ENCODE measurements around the gene SRCIN1.

SRCIN1 gene

GRCh38 chr17:38543403-38544174 lies 62.2 kb downstream of the SRCIN1 start:
- TF ChIP-seq POU6F1 (CRISPR knock-in tag; IDR thresholded peaks at IDR 0.05; ENCODE audit: borderline replicate concordance, low read depth) (no peak), BACH2 (CRISPR knock-in tag; IDR thresholded peaks at IDR 0.05; ENCODE audit: borderline replicate concordance) (no peak), OSR1 (CRISPR knock-in tag; IDR thresholded peaks at IDR 0.05) (no peak), TSHZ2 (CRISPR knock-in tag; IDR thresholded peaks at IDR 0.05) (no peak), ZFP30 (CRISPR knock-in tag; IDR thresholded peaks at IDR 0.05) (no peak), SNAI2 (CRISPR knock-in tag; IDR thresholded peaks at IDR 0.05) (no peak), PATZ1 (CRISPR knock-in tag; IDR thresholded peaks at IDR 0.05; ENCODE audit: borderline replicate concordance) (no peak), ZNF8 (CRISPR knock-in tag; IDR thresholded peaks at IDR 0.05) (no peak), ESRRG (CRISPR knock-in tag; IDR thresholded peaks at IDR 0.05) (no peak), PPARA (CRISPR knock-in tag; IDR thresholded peaks at IDR 0.05; ENCODE audit: borderline replicate concordance) (no peak), ZNF70 (CRISPR knock-in tag; IDR thresholded peaks at IDR 0.05) (no peak), CREB5 (CRISPR knock-in tag; IDR thresholded peaks at IDR 0.05; ENCODE audit: low read depth) (no peak), CSDC2 (CRISPR knock-in tag; IDR thresholded peaks at IDR 0.05) (no peak), ISL1 (CRISPR knock-in tag; IDR thresholded peaks at IDR 0.05) (no peak), ARNTL (CRISPR knock-in tag; IDR thresholded peaks at IDR 0.05; ENCODE audit: borderline replicate concordance, low read depth) (no peak), TCF4 (CRISPR knock-in tag; IDR thresholded peaks at IDR 0.05; ENCODE audit: borderline replicate concordance) (no peak)
- ATAC-seq, result no peak

- ATAC-seq, result no peak
- TF ChIP-seq ZNF8 (CRISPR knock-in tag; IDR thresholded peaks at IDR 0.05), result no peak
- TF ChIP-seq PATZ1 (CRISPR knock-in tag; IDR thresholded peaks at IDR 0.05; ENCODE audit: borderline replicate concordance), result no peak
- no peak for TF ChIP-seq PPARA (CRISPR knock-in tag; IDR thresholded peaks at IDR 0.05; ENCODE audit: borderline replicate concordance)
- TF ChIP-seq ESRRG (CRISPR knock-in tag; IDR thresholded peaks at IDR 0.05), result no peak
- TF ChIP-seq ZC3H10 (CRISPR knock-in tag; IDR thresholded peaks at IDR 0.05), result no peak
- TF ChIP-seq ZNF565 (CRISPR knock-in tag; conservative IDR thresholded peaks at IDR 0.05; ENCODE audit: low read depth), result no peak
- no peak for TF ChIP-seq TSHZ2 (CRISPR knock-in tag; IDR thresholded peaks at IDR 0.05)
- no peak for TF ChIP-seq OSR1 (CRISPR knock-in tag; IDR thresholded peaks at IDR 0.05)
- no peak for TF ChIP-seq ZFP3 (CRISPR knock-in tag; IDR thresholded peaks at IDR 0.05)
- no peak for TF ChIP-seq TOX (CRISPR knock-in tag; IDR thresholded peaks at IDR 0.05; ENCODE audit: borderline replicate concordance)
- no peak for TF ChIP-seq GLIS3 (CRISPR knock-in tag; IDR thresholded peaks at IDR 0.05)
- no peak for TF ChIP-seq SNAI2 (CRISPR knock-in tag; IDR thresholded peaks at IDR 0.05)
These were observed 63.5 kb downstream of the SRCIN1 start for GRCh38 chr17:38542286-38542685.

Data from SK-N-SH treated with all-trans-retinoic acid at 6 μM for 48 hours (cell line).